Peyer's patch (tissue), 4 donors: ENCODE data around the gene SLC4A7. TPM values are rescaled to one million over a fixed set of nuclear protein-coding genes. Genes with fewer than 3 reads are reported as not detected.

Experiments
- DNase-seq, 3 donors: peaks; one replicate each; pipeline ENCODE4 v3.0.0-alpha.2; 2017 to 2019
- H3K27ac ChIP-seq, 4 donors: fragments of 200-600 bp; sonication (generic); one replicate each; pipeline ENCODE4 v1.5.1; 2016 to 2019
- H3K27me3 ChIP-seq, 2 donors: fragments of 200-600 bp; sonication (generic); one replicate each; pipeline ENCODE4 v1.5.1; 2019
- H3K36me3 ChIP-seq, 3 donors: fragments of 200-600 bp; sonication (generic); one replicate each; pipeline ENCODE4 v1.5.1; 2016 to 2019
- H3K4me1 ChIP-seq, 4 donors: fragments of 200-600 bp; sonication (generic); one replicate each; pipeline ENCODE4 v1.5.1; 2016 to 2019
- H3K4me3 ChIP-seq, 4 donors: fragments of 200-600 bp; sonication (generic); 1 replicate in 3 of 4; 2 replicates in 1 of 4; pipeline ENCODE4 v1.5.1; 2016 to 2019; ENCODE audit warnings: mild to moderate bottlenecking in 1 of 4
- H3K9me3 ChIP-seq, 4 donors: fragments of 200-600 bp; sonication (generic); one replicate each; pipeline ENCODE4 v1.5.1; 2016 to 2019; ENCODE audit warnings: mild to moderate bottlenecking in 1 of 4
- POLR2A ChIP-seq, 2 donors: fragments of 450-650 bp; IDR thresholded peaks; one replicate each; pipeline ENCODE4 v1.5.1; 2017; ENCODE audit warnings: antibody characterized with exemption in 2 of 2, mild to moderate bottlenecking in 2 of 2, moderate library complexity in 2 of 2
- total RNA-seq, 4 donors: library from RNA; depleted of rRNA; stranded (reverse); fragments of >200 nt; gene quantifications; one replicate each; pipeline ENCODE4 v1.1.0, GENCODE V29; 2016
- TF ChIP-seq, protein P1 (sequence below), 6 experiments: fragments of 450-650 bp in 4 of 6; fragments of 200-600 bp in 2 of 6; sonication (generic) in 1 of 6; IDR thresholded peaks; one replicate each; pipeline ENCODE4 v1.5.1; 2017 to 2019; ENCODE audit warnings: antibody characterized with exemption in 6 of 6, mild to moderate bottlenecking in 3 of 6, moderate library complexity in 1 of 6

The SLC4A7 gene
- total RNA-seq, 4 donors from 2014 or later = 92.4 to 201 (median 152) TPM

DNA sequence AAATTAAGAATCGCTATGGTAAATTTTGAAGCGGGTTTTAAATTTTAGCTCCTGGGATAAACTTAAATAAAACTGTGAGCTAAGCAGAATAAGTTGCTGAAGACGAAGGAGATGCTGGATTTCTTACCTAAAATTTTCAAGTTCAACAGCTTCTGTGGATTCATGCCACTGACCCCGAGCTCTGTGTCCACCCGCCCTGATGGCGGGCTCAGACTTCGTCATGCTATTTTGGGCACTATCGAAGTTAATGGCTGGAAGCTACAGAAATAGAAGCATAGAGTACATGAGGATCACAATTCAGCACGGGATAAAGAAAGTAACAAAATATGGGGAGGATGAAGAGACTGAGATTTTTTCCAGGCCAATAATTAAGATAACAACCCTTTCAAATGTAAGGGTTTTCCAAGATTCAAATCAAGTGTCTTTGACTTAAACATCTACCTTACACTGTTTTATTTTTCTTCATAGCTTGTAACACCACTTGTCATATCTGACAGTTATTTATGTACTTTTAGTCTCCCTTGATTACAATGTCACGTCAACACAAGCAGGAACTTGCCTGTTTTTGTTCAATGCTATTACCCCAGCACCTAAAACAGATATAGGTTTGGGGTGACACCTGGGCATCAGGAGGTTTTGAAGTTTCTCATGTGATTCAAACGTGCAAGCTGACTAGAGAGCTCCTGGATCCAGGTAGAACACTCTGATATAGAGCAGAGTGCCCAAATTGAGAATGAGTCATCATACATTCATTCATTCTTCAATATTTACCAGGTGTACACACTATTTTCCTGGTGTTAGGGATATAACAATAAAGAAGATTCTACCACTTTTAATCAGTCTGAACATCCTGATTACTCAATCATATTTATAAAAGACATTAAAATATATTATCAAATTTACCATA is 138.0 kb downstream of the SLC4A7 start:
- Histone ChIP-seq H3K36me3 (no peaks in the 10 kb centered on the region), H3K27ac (no peak overlapping the region), H3K4me3 (no peak overlapping the region), H3K27me3 (no peaks in the 10 kb centered on the region), H3K9me3 (no peaks in the 10 kb centered on the region), H3K4me1 (no peaks in the 10 kb centered on the region)
- no peak for TF ChIP-seq POLR2A (IDR thresholded peaks at IDR 0.05)
- TF ChIP-seq, protein P1, sequence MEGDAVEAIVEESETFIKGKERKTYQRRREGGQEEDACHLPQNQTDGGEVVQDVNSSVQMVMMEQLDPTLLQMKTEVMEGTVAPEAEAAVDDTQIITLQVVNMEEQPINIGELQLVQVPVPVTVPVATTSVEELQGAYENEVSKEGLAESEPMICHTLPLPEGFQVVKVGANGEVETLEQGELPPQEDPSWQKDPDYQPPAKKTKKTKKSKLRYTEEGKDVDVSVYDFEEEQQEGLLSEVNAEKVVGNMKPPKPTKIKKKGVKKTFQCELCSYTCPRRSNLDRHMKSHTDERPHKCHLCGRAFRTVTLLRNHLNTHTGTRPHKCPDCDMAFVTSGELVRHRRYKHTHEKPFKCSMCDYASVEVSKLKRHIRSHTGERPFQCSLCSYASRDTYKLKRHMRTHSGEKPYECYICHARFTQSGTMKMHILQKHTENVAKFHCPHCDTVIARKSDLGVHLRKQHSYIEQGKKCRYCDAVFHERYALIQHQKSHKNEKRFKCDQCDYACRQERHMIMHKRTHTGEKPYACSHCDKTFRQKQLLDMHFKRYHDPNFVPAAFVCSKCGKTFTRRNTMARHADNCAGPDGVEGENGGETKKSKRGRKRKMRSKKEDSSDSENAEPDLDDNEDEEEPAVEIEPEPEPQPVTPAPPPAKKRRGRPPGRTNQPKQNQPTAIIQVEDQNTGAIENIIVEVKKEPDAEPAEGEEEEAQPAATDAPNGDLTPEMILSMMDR (IDR thresholded peaks at IDR 0.05) = no peak
- no peak for DNase-seq

DNA sequence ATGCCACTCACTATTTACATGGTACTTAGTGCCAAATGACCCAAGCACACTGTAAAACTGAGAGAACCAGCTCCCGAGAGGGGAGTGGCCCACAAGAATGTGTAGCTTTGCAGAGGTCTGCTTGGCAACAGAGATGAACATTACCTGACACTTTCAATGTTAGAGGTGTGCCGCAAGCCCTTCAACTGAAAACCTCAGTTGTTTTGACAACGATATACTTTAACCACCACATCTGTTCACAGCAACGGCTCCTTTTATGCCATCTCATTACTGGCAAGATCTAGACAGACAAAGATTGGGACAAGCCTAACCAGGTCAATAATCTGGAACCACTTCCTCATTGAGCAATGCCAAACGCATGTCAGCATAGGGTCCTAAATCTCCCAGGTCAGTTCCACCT is 138.7 kb downstream of the SLC4A7 start:
- no peaks in the 10 kb centered on the region for H3K36me3 ChIP-seq
- no peaks in the 10 kb centered on the region for H3K4me1 ChIP-seq
- H3K27me3 ChIP-seq = no peaks in the 10 kb centered on the region
- DNase-seq = no peak
- peak overlapping the region in 1 of 4 donors; percentile 8 for H3K27ac ChIP-seq
- TF ChIP-seq, protein P1 (IDR thresholded peaks at IDR 0.05) = no peak
- no peak for TF ChIP-seq POLR2A (IDR thresholded peaks at IDR 0.05)
- H3K9me3 ChIP-seq = no peaks in the 10 kb centered on the region
- H3K4me3 ChIP-seq = no peak overlapping the region

DNA sequence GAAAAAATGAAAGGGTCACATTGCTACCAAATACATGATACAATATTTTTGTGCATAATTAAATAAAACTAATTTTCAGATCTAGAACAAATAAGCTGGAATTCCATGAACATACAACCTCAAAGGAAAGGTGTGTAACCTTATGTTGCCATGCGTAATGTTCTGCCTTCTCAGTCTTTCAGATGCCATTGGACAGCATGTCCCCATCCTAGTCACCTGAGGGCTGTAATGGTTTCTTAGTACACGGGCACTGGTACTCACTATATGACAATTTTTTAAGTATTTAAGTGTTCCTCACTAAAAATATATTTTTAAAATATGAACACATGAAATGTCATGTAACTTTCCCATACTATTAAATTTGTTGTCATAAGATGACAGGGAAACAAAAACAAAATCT is 139.1 kb downstream of the SLC4A7 start:
- Histone ChIP-seq H3K9me3 (no peaks in the 10 kb centered on the region), H3K36me3 (no peaks in the 10 kb centered on the region), H3K4me1 (no peaks in the 10 kb centered on the region), H3K27me3 (no peaks in the 10 kb centered on the region), H3K4me3 (no peak overlapping the region), H3K27ac (no peak overlapping the region)
- TF ChIP-seq, protein P1 (IDR thresholded peaks at IDR 0.05) = no peak
- no peak for TF ChIP-seq POLR2A (IDR thresholded peaks at IDR 0.05)
- DNase-seq = no peak

DNA sequence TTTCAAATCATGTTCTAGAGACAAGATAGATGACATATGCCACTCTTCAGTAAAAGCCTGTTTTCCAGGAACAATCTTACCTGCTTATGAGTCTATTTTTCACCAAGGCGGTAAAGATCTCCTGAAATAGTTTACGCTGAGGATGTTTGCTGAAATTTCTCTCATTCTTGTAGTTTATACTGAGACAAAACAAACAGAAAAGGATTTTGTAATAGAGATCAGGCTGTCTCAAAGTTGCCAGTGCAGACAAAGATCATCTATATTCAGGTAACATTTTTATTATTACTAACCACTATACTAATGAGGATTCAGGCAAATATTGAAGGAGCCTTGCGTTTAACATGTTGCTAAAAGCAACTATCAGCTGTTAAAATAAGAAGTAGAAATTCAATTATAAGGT is 140.0 kb downstream of the SLC4A7 start:
- DNase-seq = no peak
- Histone ChIP-seq H3K4me1 (no peaks in the 10 kb centered on the region), H3K4me3 (no peak overlapping the region), H3K27ac (no peak overlapping the region), H3K9me3 (no peaks in the 10 kb centered on the region), H3K36me3 (no peaks in the 10 kb centered on the region), H3K27me3 (no peaks in the 10 kb centered on the region)
- TF ChIP-seq POLR2A (IDR thresholded peaks at IDR 0.05) = no peak
- TF ChIP-seq, protein P1 (IDR thresholded peaks at IDR 0.05) = no peak

DNA sequence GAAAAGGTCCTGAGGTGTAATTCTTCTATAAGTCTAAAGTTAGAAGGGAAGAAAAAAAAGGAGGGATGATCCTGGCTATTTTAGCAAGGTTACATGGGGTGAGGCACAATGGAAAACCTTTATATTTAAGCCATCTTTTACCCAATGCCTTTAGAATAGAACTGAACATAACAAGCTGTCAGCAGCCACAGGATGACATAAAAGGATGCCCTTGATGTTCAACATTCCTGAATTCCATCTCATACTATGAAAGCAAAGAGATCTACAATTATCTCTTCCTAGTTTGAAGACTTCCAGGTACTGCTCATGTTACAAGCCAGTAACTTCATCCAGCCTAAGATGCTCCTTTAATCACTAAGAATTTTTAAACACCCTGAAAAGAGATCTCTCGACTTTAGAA is 141.9 kb downstream of the SLC4A7 start:
- no peaks in the 10 kb centered on the region for H3K36me3 ChIP-seq
- no peaks in the 10 kb centered on the region for H3K27me3 ChIP-seq
- TF ChIP-seq, protein P1 (IDR thresholded peaks at IDR 0.05) = no peak
- TF ChIP-seq POLR2A (IDR thresholded peaks at IDR 0.05) = no peak
- no peak for DNase-seq
- no peak overlapping the region for H3K27ac ChIP-seq
- no peaks in the 10 kb centered on the region for H3K4me1 ChIP-seq
- H3K9me3 ChIP-seq = no peaks in the 10 kb centered on the region
- no peak overlapping the region for H3K4me3 ChIP-seq
